HG03521 (cell line): ENCODE results near the gene ZNF615.
"Not testable (repeated sequence)": the region's sequence is repeated elsewhere in the genome, so short reads cannot be mapped to it uniquely, and the experiment has no call there.

Experiments
- ATAC-seq: cut with Tn5 transposase; IDR thresholded peaks from one replicate; pipeline ENCODE4 v1.9.1; 2021; ENCODE audit warnings: mild to moderate bottlenecking, moderate library complexity; ENCODE audit not compliant: unreplicated experiment

The ZNF615 gene

DNA sequence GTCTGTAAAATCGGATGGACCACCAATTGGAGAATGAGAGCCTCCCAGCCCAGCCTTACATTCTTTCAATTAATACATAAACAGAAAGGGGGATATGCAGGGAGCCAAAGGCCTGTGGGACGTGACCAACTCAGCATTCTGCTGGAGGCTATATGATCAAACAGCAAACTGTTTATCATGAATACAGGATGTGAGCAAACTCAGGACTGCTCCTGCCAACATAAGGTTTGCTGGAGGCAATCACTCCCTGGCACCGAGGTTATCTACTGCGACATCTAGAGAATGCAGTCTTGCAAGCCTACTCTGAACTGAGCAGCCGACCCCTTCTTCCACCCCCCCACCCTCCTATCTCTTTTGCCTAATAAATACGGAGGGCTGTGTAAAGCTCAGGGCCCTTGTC, 27.1 kb downstream of the ZNF615 start:
- not testable (repeated sequence) for ATAC-seq

DNA sequence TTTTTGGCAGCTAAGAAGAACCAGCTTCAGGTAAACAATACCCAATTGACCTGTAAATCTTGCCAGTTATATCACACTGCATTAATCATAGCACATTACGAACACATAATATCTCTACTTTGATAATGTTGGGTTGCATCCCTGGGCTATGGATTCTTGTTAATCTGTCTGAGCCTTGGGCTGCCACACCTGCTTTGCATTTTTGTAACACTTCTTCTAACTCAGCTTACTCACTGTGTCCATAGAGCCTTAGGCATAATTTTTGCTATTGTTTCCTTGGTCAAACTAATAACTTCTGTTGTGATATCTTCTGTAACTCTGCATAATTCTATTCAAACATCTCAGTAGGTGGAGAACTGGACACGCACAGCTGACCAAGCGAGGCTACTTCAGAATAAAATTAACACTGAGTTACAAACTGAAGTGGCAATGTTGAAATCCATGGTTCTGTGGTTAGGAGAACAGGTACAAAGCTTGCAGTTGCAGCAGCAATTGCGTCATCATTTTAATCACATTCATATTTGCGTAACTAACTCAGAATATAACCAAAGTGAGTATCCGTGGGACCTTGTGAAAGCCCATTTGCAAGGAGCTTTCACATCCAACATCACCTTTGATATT, 27.8 kb downstream of the ZNF615 start:
- ATAC-seq, result no peak

DNA sequence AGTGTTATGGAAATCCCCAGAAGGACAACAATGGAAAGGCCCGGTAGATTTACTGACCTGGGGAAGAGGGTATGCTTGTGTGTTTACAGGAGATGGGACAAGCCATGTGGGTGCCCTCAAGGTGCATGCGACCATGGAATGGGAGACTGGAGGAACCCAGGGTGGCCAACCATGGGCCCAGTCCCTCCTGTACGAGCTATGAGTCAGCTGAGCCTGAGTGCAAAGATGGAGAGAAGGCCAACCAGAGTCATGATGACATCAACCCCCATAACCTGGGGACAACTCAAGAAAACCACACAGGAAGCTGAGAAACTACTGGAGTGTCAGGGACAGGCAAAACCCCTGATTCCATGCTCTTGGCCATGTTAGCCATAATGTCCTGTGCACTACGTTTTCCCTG, 29.1 kb downstream of the ZNF615 start:
- no peak for ATAC-seq

DNA sequence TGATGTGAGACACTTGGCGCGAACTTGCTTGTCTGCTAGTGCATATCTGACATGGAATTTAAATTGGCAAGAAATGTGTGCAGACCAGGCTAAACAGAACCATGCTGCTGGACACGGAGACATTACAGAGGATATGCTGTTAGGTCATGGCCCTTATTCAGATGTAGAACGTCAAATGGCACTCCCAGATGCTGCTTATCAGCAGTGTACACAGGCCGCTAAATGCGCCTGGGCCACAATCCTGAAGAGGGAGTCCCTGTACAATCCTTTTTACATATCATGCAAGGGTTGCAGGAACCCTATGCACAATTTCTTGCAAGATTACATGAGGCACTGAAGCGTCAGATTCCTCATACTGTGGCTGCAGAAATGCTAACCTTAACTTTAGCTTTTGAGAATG, 30.7 kb downstream of the ZNF615 start:
- no peak for ATAC-seq

DNA sequence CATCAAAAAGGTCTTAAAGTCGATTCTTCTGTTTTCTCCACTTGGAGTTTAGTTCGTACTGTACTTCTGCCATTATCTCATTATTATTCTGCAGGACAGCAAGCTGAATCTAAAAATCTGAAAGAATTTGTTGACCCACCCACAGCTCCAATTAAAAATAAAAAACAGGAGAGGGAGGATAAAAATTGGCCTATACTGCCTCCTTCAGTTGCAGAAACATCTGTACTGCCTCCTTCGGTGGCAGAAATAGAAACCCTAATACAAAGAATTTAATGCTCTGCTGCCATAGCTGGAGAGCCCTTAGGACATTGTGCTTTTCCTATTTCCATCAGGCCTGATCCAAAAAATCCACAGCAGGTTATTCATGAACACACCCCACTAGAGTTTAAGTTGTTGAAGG, 31.2 kb downstream of the ZNF615 start:
- no peak for ATAC-seq

DNA sequence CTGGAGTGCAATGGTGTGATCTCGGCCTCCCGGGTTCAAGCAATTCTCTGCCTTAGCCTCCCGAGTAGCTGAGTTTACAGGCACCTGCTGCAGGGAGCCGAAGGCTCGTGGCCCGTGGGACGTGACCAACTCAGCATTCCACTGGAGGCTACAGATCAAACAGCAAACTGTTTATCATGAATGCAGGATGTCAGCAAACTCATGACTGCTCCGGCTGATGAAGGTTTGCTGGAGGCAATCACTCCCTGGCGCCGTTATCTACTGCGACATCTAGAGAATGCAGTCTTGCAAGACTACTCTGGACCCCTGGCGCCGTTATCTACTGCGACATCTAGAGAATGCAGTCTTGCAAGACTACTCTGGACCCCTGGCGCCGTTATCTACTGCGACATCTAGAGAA, 32.2 kb downstream of the ZNF615 start:
- ATAC-seq, result not testable (repeated sequence)

DNA sequence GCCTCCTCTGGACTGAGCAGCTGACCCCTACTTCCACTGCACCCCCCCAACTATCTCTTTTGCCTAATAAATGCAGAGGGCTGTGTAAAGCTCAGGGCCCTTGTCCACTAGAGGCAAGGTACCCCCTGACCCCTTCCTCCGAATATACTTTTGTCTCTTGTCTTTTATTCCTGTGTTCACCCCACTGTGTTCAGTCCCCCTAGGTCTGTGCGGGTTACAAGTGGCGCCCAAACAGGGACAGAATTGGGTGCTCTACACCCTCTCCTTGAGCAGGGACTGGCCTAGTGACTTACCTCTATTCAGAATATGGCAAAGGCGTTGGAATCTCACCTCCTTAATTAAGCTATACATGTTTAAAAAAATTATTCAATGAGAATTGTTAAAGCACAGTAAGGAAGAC, 36.4 kb downstream of the ZNF615 start:
- ATAC-seq, result no peak

DNA sequence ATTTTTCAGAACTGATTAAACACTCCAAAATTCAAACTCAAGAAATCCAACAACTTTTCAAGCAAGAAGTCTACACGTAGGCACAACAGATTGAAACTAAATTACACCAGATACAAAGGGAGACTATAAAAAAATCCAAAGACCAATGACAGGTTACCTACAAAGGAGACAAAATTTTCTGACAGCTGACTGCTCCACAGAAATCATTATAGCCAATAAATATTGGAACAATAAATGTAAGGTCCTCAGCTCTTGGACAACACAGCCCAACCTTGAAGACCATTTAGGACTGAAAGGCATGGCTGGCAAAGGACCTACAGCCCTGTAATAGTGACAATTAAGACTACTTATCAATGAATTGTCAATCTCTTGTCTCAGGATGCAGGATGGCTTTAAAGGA, 37.3 kb downstream of the ZNF615 start:
- ATAC-seq, result no peak

DNA sequence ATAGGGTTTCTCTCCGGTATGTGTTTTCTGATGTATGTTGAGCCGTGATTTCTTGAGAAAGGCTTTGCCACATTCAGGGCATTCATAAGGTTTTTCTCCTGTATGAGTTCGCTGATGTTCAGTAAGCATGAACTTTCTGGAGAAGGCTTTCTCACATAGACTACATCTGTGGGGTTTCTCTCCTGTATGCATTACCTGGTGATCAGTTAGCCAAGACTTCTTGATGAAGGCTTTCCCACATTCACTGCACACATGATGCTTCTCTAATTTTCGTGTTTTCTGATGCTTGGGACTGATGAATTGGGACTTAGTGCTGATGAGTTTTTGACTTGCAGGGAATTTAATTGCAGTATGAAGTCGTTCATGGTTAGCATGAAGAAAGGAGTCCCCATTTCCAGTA, 42.4 kb downstream of the ZNF615 start:
- ATAC-seq, result no peak

DNA sequence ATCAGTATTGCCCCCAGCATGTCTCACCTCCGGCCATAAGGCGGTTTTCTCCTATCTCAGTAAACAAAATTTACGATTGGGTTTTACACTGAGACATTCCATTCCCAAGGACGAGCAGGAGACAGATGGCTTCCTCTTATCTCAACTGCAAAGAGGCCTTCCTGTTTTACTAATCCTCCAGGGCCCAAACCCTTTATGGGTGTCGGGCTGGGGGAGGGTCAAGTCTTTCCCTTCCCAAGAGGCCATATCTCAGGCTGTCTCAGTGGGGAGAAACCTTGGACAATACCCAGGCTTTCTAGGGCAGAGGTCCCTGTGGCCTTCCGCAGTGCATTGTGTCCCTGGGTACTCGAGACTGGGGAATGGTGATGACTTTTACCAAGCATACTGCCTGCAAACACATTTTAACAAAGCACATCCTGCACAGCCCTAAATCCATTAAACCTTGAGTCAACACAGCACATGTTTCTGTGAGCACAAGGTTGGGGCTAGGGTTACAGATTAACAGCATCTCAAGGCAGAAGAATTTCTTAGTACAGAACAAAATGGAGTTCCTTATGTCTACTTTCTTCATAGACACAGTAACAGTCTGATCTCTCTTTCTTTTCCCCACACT, 47.3 kb downstream of the ZNF615 start:
- ATAC-seq, result not testable (repeated sequence)

DNA sequence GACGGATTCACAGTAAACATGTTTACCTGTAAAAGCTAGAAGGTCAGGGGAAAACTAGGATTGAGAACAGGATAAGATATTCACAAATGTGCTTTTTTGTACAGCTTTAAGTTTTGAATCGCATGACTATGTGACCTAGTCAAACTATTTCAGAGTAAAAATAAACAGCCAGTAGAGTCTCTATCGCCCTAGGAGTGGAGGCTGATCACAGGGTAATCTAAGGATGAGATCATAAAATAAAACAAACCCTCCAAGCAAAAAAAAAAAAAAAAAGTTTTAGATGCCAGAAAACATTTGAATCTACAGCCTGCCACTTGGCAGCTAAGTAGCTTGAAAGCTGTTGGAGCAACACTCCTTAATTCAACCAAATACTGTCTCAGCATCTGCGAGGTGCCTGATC, 48.2 kb downstream of the ZNF615 start:
- ATAC-seq, result no peak

DNA sequence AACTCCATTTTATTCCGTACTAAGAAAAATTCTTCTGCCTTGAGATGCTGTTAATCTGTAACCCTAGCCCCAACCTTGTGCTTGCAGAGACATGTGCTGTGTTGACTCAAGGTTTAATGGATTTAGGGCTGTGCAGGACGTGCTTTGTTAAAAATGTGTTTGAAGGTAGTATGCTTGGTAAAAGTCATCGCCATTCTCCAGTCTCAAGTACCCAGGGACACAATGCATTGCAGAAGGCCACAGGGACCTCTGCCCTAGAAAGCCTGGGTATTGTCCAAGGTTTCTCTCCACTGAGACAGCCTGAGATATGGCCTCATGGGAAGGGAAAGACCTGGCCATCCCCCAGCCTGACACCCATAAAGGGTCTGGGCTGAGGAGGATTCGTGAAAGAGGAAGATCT, 50.2 kb downstream of the ZNF615 start:
- ATAC-seq, result not testable (repeated sequence)

DNA sequence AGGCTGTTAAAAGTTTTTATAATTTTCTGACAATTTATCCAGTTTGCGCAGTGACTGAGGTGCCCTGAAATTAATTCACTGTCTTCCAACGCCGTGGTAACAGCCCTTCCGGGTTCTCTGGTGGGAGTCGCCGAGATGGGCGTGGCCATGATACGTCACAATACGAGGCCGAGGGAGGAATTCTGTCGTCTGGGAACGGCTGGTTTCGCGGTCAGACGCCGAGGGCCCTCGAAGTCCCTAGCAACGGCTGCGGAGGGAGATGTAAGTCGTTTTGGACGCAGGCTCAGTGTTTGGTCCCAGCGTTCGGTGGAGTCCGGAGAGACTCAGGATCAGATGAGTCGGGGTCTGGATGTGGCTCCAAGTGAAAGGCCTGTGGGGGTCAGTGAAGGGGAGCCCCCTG, 59.0 kb downstream of the ZNF615 start:
- no peak for ATAC-seq

DNA sequence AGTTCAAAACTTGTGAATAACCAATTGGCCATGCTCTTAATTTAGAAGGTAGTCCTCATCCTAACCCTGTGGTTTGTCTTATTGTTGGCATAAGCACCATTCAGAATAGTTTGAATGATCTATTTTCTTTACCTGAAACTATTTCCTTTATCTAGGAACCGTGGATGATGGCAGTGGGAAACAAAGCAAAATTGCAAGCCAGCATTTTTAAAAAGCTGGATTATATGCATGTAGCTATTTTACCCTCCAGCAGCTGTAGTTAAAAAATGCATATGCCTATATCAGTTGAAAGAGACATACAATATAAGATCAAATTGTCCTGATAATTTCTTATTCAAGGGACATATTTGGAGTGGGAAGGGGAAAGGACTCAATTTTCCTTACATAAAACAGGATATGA, 61.4 kb downstream of the ZNF615 start:
- no peak for ATAC-seq

DNA sequence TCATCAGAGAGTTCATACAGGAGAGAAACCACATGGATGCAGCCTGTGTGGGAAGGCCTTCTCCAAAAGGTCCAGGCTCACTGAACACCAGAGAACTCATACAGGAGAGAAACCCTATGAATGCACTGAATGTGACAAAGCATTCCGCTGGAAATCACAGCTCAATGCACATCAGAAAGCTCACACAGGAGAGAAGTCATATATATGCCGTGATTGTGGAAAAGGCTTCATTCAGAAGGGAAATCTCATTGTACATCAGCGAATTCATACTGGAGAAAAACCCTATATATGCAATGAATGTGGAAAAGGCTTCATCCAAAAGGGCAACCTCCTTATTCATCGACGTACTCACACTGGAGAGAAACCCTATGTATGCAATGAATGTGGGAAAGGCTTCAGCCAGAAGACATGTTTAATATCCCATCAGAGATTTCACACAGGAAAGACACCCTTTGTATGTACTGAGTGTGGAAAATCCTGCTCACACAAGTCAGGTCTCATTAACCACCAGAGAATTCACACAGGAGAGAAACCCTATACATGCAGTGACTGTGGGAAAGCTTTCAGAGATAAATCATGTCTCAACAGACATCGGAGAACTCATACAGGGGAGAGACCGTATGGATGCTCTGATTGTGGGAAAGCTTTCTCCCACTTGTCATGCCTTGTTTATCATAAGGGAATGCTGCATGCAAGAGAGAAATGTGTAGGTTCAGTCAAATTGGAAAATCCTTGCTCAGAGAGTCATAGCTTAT, 63.0 kb downstream of the ZNF615 start:
- no peak for ATAC-seq
